ENCODE measurements around the gene FBLIM1. TPM values are rescaled to one million over a fixed set of nuclear protein-coding genes. Genes with fewer than 3 reads are reported as not detected.
"Not testable (repeated sequence)": the region's sequence is repeated elsewhere in the genome, so short reads cannot be mapped to it uniquely, and the experiment has no call there.

FBLIM1 gene
- total RNA-seq, 2 donors from 2014 or later = 42.5 to 46.2 TPM

GRCh38 chr1:15804060-15804459 is 45.5 kb downstream of the FBLIM1 start:
- no peak for ATAC-seq

DNA sequence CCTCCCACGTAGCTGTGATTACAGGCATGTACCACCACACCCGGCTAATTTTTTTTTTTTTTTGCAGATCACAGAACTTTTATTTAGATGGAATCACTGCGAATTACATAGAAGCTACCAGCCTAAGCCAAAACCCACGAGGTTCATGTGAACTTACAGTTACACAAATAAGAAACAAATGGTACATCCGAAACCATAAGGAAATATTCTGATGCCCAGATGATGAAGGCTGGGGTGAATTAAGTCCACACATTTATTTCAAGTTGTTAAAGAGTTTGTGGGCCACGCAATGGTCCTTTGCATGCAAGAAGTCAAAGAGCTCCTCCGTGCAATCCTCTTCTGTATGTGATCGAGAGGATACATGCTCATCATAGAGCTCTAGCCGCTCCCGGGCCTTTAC is 48.5 kb downstream of the FBLIM1 start:
- Histone ChIP-seq H3K9me3 (no peaks in the 10 kb centered on the region), H3K27ac (no peak overlapping the region), H3K27me3 (no peaks in the 10 kb centered on the region), H3K4me1 (no peaks in the 10 kb centered on the region), H3K4me3 (no peak overlapping the region), H3K36me3 (replicated peaks in 1 of 2; ENCODE audit: insufficient read depth in 1 of 2, low read depth in 2 of 2) (no peaks in the 10 kb centered on the region)
- DNase-seq (no peak), ATAC-seq (no peak)
- TF ChIP-seq, protein P1, sequence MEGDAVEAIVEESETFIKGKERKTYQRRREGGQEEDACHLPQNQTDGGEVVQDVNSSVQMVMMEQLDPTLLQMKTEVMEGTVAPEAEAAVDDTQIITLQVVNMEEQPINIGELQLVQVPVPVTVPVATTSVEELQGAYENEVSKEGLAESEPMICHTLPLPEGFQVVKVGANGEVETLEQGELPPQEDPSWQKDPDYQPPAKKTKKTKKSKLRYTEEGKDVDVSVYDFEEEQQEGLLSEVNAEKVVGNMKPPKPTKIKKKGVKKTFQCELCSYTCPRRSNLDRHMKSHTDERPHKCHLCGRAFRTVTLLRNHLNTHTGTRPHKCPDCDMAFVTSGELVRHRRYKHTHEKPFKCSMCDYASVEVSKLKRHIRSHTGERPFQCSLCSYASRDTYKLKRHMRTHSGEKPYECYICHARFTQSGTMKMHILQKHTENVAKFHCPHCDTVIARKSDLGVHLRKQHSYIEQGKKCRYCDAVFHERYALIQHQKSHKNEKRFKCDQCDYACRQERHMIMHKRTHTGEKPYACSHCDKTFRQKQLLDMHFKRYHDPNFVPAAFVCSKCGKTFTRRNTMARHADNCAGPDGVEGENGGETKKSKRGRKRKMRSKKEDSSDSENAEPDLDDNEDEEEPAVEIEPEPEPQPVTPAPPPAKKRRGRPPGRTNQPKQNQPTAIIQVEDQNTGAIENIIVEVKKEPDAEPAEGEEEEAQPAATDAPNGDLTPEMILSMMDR (IDR thresholded peaks at IDR 0.05) = no peak
- no peak for TF ChIP-seq POLR2A (IDR thresholded peaks at IDR 0.05)
- WGBS, 2 donors = 86 to 89% methylated on average over 10 of the region's 10 CpGs
- intact Hi-C loops (cut with DNase I) = no loop called here

More at GRCh38 chr1:15804060-15804459, 45.5 kb downstream of the FBLIM1 start:
- Histone ChIP-seq H3K36me3 (replicated peaks in 1 of 2; ENCODE audit: insufficient read depth in 1 of 2, low read depth in 2 of 2) (no peaks in the 10 kb centered on the region), H3K27ac (no peak overlapping the region), H3K4me1 (peaks cover 21% of the 10 kb centered on the region), H3K27me3 (no peaks in the 10 kb centered on the region), H3K4me3 (no peak overlapping the region), H3K9me3 (no peaks in the 10 kb centered on the region)
- intact Hi-C loops (cut with DNase I) = no loop called here
- TF ChIP-seq, protein P1 (IDR thresholded peaks at IDR 0.05) = no peak
- no peak for TF ChIP-seq POLR2A (IDR thresholded peaks at IDR 0.05)
- DNase-seq = no peak
- 86 to 89% methylated on average over 8 of the region's 8 CpGs for WGBS, 2 donors

DNA sequence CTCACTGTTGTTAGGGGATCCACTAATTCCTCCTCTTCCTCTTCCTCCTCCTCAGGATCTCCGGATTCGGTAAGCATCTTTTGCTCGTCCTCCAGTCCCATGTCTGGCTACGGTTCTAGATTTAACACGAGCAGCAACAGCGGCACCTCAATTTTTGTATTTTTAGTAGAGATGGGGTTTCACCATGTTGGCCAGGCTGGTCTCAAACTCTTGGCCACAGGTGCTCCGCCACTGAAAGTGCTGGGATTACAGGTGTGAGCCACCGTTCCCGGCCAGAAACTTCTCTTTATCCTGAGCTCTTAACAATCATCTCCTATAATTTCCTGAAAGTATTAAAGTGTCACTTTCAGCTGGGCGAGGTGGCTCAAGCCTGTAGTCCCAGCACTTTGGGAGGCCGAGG is 49.0 kb downstream of the FBLIM1 start, which contains the start of gene UQCRHL:
Gene UQCRHL, minus strand, starts transcription at position 101 of the 400 bp plus-strand sequence. Its CDS starts 0 bp downstream, at position 101.
- DNase-seq; H3K27me3 ChIP-seq; H3K4me3 ChIP-seq; intact Hi-C loops (cut with DNase I); H3K9me3 ChIP-seq; ATAC-seq; H3K4me1 ChIP-seq; H3K27ac ChIP-seq; H3K36me3 ChIP-seq (replicated peaks in 1 of 2; ENCODE audit: insufficient read depth in 1 of 2, low read depth in 2 of 2): not testable (repeated sequence)
- 85 to 89% methylated on average over 11 of the region's 11 CpGs for WGBS, 2 donors

DNA sequence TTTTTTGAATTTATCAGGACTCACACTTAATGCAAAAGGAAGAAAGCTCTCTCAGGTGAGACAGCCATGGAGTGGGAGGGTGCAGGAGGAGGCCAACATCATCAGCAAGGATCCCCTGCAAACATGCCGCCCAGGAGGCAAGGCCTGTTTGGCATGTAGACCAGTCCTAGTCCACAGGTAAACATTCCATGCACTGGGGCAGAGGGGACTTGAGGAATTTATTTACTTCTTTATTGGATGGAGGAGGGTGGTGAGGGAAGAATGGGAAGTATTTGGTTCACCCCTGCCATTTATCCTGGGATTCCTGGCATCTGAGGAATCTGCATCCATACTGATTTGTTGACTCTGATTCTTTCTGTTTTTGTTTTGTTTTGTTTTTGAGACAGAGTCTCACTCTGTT is 50.4 kb downstream of the FBLIM1 start:
- Histone ChIP-seq H3K4me3 (no peak overlapping the region), H3K4me1 (no peaks in the 10 kb centered on the region), H3K36me3 (replicated peaks in 1 of 2; ENCODE audit: insufficient read depth in 1 of 2, low read depth in 2 of 2) (no peaks in the 10 kb centered on the region), H3K27ac (no peak overlapping the region), H3K27me3 (no peaks in the 10 kb centered on the region), H3K9me3 (no peaks in the 10 kb centered on the region)
- intact Hi-C loops (cut with DNase I) = no loop called here
- TF ChIP-seq POLR2A (IDR thresholded peaks at IDR 0.05) = no peak
- TF ChIP-seq, protein P1 (IDR thresholded peaks at IDR 0.05) = no peak
- WGBS, 2 donors = 71 to 94% methylated on average over 1 of the region's 1 CpG
- DNase-seq = no peak
- ATAC-seq = no peak

GRCh38 chr1:15810073-15810472 is 51.5 kb downstream of the FBLIM1 start:
- no peaks in the 10 kb centered on the region for H3K9me3 ChIP-seq
- DNase-seq (no peak), ATAC-seq (no peak)
- no peaks in the 10 kb centered on the region for H3K36me3 ChIP-seq (replicated peaks in 1 of 2; ENCODE audit: insufficient read depth in 1 of 2, low read depth in 2 of 2)
- TF ChIP-seq POLR2A (IDR thresholded peaks at IDR 0.05) = no peak
- TF ChIP-seq, protein P1 (IDR thresholded peaks at IDR 0.05) = no peak
- H3K4me3 ChIP-seq = no peak overlapping the region
- H3K4me1 ChIP-seq = no peaks in the 10 kb centered on the region
- intact Hi-C loops (cut with DNase I) = loop anchor here (10.0 kb wide), 1 partner anchor 185 kb away; no protein-coding TSS in a partner anchor
- H3K27ac ChIP-seq = no peak overlapping the region
- 44 to 67% methylated on average over 1 of the region's 1 CpG for WGBS, 2 donors
- H3K27me3 ChIP-seq = no peaks in the 10 kb centered on the region
